OCI-LY3 (cell line): ENCODE data around the gene BICRA.

ENCODE experiments used
- H2AFZ ChIP-seq: fragments of 200-600, 300-600 bp; shearing (Covaris generic); 2 replicates; pipeline ENCODE4 v1.6.0; 2014; ENCODE audit warnings: antibody characterized with exemption, low read depth, low read length
- H3K27ac ChIP-seq: fragments of 200-600, 300-600 bp; sonication (generic); 2 replicates; pipeline ENCODE4 v1.5.1; 2014; ENCODE audit warnings: mild to moderate bottlenecking, low read length, moderate library complexity, mixed read lengths
- H3K27me3 ChIP-seq: fragments of 200-600, 300-600 bp; sonication (generic); 2 replicates; pipeline ENCODE4 v1.6.1; 2014; ENCODE audit warnings: low read depth, low read length, mixed read lengths
- H3K36me3 ChIP-seq: fragments of 200-600, 300-600 bp; sonication (generic); replicated peaks from 2 replicates; pipeline ENCODE3; 2014; ENCODE audit warnings: low read depth, low read length, mixed read lengths
- H3K4me1 ChIP-seq: fragments of 300-600, 200-600 bp; sonication (generic); 2 replicates; pipeline ENCODE4 v1.6.1; 2014; ENCODE audit warnings: low read length, mixed read lengths
- H3K4me2 ChIP-seq: fragments of 200-600, 300-600 bp; sonication (generic); 2 replicates; pipeline ENCODE4 v1.6.1; 2014; ENCODE audit warnings: low read length, mixed read lengths
- H3K4me3 ChIP-seq: fragments of 300-600, 200-600 bp; sonication (generic); 2 replicates; pipeline ENCODE4 v1.5.1; 2014; ENCODE audit warnings: antibody characterized with exemption, mild to moderate bottlenecking, low read length, moderate library complexity
- H3K79me2 ChIP-seq: fragments of 300-600, 200-600 bp; shearing (Covaris generic); 2 replicates; pipeline ENCODE4 v1.6.1; 2014; ENCODE audit warnings: mild to moderate bottlenecking, low read length, mixed read lengths
- H3K9ac ChIP-seq: fragments of 300-600, 200-600 bp; shearing (Covaris generic); 2 replicates; pipeline ENCODE4 v1.6.0; 2014; ENCODE audit warnings: mild to moderate bottlenecking, low read length, moderate library complexity
- H3K9me3 ChIP-seq: fragments of 200-600, 300-600 bp; shearing (Covaris generic); 2 replicates; pipeline ENCODE4 v1.6.1; 2014; ENCODE audit warnings: low read length, mixed read lengths; ENCODE audit not compliant: insufficient read depth
- H4K20me1 ChIP-seq: fragments of 200-600, 300-600 bp; sonication (generic); 2 replicates; pipeline ENCODE4 v1.6.1; 2016; ENCODE audit warnings: low read length, mixed read lengths; ENCODE audit not compliant: insufficient read depth
- EZH2phosphoT487 ChIP-seq: fragments of 200-600 bp; shearing (Covaris generic); IDR thresholded peaks from 2 replicates; pipeline ENCODE4 v1.6.1; 2018; ENCODE audit warnings: antibody characterized with exemption, mixed run types, low read depth
- TF ChIP-seq, protein P1 (sequence below): fragments of 200-600, 300-600 bp; sonication (generic); IDR thresholded peaks from 2 replicates; pipeline ENCODE4 v1.5.1; 2014; ENCODE audit warnings: antibody characterized with exemption, low read length, low read depth

BICRA gene

DNA sequence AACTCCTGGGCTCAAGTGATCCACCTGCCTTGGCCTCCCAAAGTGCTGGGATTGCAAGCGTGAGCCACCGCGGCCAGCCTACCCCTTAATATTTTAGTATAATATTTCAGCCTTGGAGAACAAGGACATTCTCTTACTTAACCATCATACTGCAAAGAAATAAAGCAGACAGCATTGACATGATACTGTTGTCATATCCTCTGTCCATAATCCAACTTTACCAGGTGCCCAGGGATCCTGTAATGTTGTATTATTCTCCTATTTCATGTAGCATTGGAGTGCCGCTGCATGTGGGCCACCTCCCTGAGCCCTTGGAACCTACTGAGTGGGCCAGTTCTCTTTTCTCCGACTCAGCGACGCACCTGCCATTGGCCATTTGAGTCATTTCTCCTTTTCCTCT, 82.8 kb downstream of the BICRA start:
- Histone ChIP-seq H3K27ac (no peak overlapping the region), H3K4me1 (peaks cover 12% of the 10 kb centered on the region), H3K36me3 (peaks cover 6% of the 10 kb centered on the region), H3K27me3 (no peaks in the 10 kb centered on the region), H3K9ac (no peak overlapping the region), H3K79me2 (no peaks in the 10 kb centered on the region), H3K4me2 (no peak overlapping the region), H2AFZ (no peak overlapping the region), H3K9me3 (no peaks in the 10 kb centered on the region), H4K20me1 (no peaks in the 10 kb centered on the region; the same call in 1 of the 2 replicates), H3K4me3 (no peak overlapping the region)
- TF ChIP-seq, protein P1, sequence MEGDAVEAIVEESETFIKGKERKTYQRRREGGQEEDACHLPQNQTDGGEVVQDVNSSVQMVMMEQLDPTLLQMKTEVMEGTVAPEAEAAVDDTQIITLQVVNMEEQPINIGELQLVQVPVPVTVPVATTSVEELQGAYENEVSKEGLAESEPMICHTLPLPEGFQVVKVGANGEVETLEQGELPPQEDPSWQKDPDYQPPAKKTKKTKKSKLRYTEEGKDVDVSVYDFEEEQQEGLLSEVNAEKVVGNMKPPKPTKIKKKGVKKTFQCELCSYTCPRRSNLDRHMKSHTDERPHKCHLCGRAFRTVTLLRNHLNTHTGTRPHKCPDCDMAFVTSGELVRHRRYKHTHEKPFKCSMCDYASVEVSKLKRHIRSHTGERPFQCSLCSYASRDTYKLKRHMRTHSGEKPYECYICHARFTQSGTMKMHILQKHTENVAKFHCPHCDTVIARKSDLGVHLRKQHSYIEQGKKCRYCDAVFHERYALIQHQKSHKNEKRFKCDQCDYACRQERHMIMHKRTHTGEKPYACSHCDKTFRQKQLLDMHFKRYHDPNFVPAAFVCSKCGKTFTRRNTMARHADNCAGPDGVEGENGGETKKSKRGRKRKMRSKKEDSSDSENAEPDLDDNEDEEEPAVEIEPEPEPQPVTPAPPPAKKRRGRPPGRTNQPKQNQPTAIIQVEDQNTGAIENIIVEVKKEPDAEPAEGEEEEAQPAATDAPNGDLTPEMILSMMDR: no peak
- TF ChIP-seq EZH2phosphoT487: no peak

DNA sequence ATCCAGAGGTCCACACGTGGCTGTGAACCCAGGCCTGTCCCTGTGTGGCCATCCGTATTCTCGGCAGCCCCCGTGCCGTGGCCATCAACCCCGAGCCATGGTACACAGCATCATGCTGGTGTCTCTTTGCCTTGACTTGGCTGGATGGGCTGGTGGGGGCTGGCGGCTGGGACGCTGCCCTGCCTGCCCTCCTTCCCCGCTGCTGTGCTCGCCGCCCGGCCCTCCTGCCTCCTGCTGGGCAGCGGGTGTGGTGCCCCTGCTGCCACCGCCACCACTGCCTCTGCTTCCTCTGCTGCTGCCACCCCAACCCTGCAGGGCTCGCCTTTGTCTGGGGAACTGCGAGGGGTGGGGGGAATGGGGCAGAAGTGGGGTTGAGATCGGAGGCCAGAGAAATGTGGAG, 84.6 kb downstream of the BICRA start:
- Histone ChIP-seq H2AFZ (no peak overlapping the region), H3K4me1 (peaks cover 3% of the 10 kb centered on the region; the same call in 1 of the 2 replicates), H3K79me2 (no peaks in the 10 kb centered on the region), H3K9ac (no peak overlapping the region), H3K36me3 (peaks cover 6% of the 10 kb centered on the region), H3K27me3 (no peaks in the 10 kb centered on the region), H3K4me2 (no peak overlapping the region), H3K9me3 (no peaks in the 10 kb centered on the region), H3K4me3 (no peak overlapping the region), H3K27ac (no peak overlapping the region), H4K20me1 (no peaks in the 10 kb centered on the region)
- TF ChIP-seq, protein P1: no peak
- no peak for TF ChIP-seq EZH2phosphoT487

DNA sequence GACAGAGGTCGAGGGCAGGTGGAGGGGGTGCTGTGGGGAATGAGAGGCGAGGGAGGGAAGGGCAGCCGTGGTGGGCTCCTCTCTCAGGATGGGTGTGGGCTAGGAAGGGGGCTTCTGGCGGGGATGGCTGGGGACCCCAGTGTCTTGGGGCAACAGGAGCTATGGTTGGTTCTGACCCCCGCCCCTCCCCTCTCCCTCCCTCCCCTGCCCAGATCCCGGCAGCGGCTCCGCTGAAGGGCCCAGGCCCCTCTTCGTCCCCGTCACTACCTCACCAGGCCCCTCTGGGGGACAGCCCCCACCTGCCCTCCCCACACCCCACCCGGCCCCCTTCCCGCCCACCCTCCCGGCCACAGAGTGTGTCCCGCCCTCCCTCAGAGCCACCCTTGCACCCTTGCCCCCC, 85.0 kb downstream of the BICRA start:
- no peak overlapping the region for H2AFZ ChIP-seq
- no peak for TF ChIP-seq EZH2phosphoT487
- TF ChIP-seq, protein P1: no peak

DNA sequence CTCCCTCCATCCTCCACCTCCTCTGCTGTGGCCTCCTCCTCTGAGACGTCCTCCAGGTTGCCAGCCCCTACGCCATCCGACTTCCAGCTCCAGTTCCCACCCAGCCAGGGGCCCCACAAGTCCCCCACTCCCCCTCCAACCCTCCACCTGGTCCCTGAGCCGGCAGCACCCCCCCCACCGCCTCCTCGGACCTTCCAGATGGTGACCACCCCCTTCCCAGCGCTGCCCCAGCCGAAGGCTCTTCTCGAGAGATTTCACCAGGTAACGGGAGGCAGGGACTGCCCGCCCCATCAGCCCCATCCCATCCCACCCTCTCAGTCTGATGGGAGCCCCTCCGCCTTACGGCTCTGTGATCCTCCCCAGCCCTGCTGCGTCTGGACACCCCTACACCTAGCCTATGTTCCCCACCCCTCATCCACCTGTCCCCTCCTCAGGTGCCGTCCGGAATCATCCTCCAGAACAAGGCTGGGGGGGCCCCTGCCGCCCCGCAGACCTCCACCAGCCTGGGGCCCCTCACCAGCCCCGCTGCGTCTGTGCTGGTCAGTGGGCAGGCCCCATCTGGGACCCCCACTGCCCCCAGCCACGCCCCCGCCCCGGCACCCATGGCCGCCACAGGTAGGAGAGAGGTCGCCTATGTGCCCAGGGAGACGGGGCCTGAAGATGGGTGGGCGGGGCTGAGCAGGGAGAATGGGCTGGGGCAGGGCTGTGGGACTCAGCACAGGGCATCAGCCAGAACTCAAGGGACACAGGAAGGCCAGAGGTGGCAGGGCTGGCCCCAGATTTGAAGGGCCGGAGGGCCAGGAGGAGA, 85.7 kb downstream of the BICRA start:
- H3K79me2 ChIP-seq: no peaks in the 10 kb centered on the region
- H3K4me2 ChIP-seq: no peak overlapping the region
- H3K27ac ChIP-seq: no peak overlapping the region
- peaks cover 3% of the 10 kb centered on the region; the same call in 1 of the 2 replicates for H3K4me1 ChIP-seq
- no peak overlapping the region for H3K9ac ChIP-seq
- no peak for TF ChIP-seq EZH2phosphoT487
- TF ChIP-seq, protein P1: no peak
- H3K4me3 ChIP-seq: no peak overlapping the region
- H3K9me3 ChIP-seq: no peaks in the 10 kb centered on the region
- peaks cover 6% of the 10 kb centered on the region for H3K36me3 ChIP-seq
- H4K20me1 ChIP-seq: no peaks in the 10 kb centered on the region
- no peak overlapping the region for H2AFZ ChIP-seq
- H3K27me3 ChIP-seq: no peaks in the 10 kb centered on the region

More for the DNA sequence above, 85.0 kb downstream of the BICRA start:
- Histone ChIP-seq H3K27ac (no peak overlapping the region), H3K9ac (no peak overlapping the region), H3K36me3 (peaks cover 6% of the 10 kb centered on the region), H3K9me3 (no peaks in the 10 kb centered on the region), H3K4me1 (peaks cover 3% of the 10 kb centered on the region; the same call in 1 of the 2 replicates), H3K27me3 (no peaks in the 10 kb centered on the region), H3K79me2 (no peaks in the 10 kb centered on the region), H4K20me1 (no peaks in the 10 kb centered on the region), H3K4me3 (no peak overlapping the region), H3K4me2 (no peak overlapping the region)
